GM23338 (cell line): ENCODE measurements around the gene ZSCAN5C.

Experiments
- CTCF ChIP-seq, 2 experiments: fragments of 200-600 bp in 1 of 2; sonication (generic) in 1 of 2; conservative IDR thresholded peaks; 2 replicates each; pipeline versions ENCODE4 v1.5.1 to v1.6.1; 2016 to 2017; ENCODE audit warnings: antibody characterized with exemption in 2 of 2, low read depth in 2 of 2, mild to moderate bottlenecking in 2 of 2, moderate library complexity in 1 of 2
- EZH2 ChIP-seq: fragments of 200-600 bp; sonication (generic); IDR thresholded peaks from one replicate; pipeline ENCODE4 v1.8.0; 2017; ENCODE audit warnings: antibody characterized with exemption, mild to moderate bottlenecking, low read depth; ENCODE audit not compliant: unreplicated experiment
- POLR2AphosphoS5 ChIP-seq: IDR thresholded peaks from 2 replicates; pipeline ENCODE4 v1.6.1; 2016; ENCODE audit warnings: antibody characterized with exemption, low read depth
- REST ChIP-seq: IDR thresholded peaks from one replicate; pipeline ENCODE4 v1.6.1; 2018; ENCODE audit warnings: antibody characterized with exemption; ENCODE audit not compliant: unreplicated experiment

- TF ChIP-seq POLR2AphosphoS5 (no peak), CTCF (conservative IDR thresholded peaks at IDR 0.05; ENCODE audit: low read depth in 2 of 2) (no peak), REST (no peak), EZH2 (no peak)
Measured at GRCh38 chr19:56158170-56158757, 43.8 kb upstream of the ZSCAN5C start.
